Erythroblast (primary cell): ENCODE results near the gene CEP95.

ENCODE experiments used
- GATA1 ChIP-seq: IDR thresholded peaks from 2 replicates; pipeline ENCODE4 v1.6.1; 2011; ENCODE audit warnings: low read depth, mild to moderate bottlenecking, control low read depth, low read length, moderate library complexity
- POLR2A ChIP-seq: IDR thresholded peaks from 2 replicates; pipeline ENCODE4 v1.6.1; 2011; ENCODE audit warnings: mild to moderate bottlenecking, low read length

DNA sequence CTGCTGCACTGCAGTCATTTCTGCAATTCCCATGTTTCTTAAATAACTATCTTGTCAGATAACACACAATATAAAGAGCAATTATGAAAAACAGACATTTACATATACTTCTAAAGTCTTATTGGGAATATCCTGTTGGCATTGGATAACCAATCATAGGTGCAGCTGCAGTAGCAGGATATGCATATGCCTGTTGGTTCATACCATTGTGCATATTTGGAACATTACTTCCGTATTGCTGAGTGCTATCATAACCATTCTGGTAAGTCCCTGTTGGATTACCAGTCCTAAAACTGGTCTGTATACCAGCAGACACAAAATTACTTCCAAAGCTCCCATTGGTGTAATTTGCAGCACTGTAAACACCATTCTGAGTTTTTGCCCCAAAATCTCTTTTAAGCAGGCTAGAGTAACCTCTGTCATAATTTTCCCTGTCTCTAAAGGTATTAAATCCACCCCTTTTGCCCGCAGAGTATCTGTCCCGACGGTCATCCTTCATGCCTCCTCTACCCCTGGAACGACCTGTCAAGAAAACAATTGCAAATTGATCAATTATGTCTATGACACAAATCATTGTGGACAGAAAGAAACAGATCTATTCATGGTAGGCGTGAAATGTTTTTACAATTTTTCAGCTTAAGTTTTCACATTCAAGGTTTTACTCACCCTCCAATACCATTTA is 6.8 kb upstream of the CEP95 start:
- TF ChIP-seq POLR2A: no peak
- no peak for TF ChIP-seq GATA1
